Endometrial microvascular endothelial cells (primary cell): ENCODE measurements around the gene B3GNT8. TPM values are rescaled to one million over a fixed set of nuclear protein-coding genes. Genes with fewer than 3 reads are reported as not detected.
"Not testable (repeated sequence)": the region's sequence is repeated elsewhere in the genome, so short reads cannot be mapped to it uniquely, and the experiment has no call there.

Experiments
- in situ Hi-C: cut with HindIII; loops from 2 replicates; pipeline ENCODE4 v1.10.0; 2017; ENCODE audit warnings: low sequenced_read_pairs, low pct_unique_long_range_greater_than_20kb; ENCODE audit errors: inconsistent ontology term
- total RNA-seq: library from RNA; depleted of rRNA; stranded (reverse); fragments of >200 nt; gene quantifications from one replicate; pipeline ENCODE4 v1.2.3, GENCODE V29; 2015; ENCODE audit errors: inconsistent ontology term

The B3GNT8 gene
- total RNA-seq, 1 donor from 2014 or later = 2.3 TPM

- in situ Hi-C loops = no loop called here
These were observed 12.5 kb upstream of the B3GNT8 start, which contains the start of gene DMAC2 for GRCh38 chr19:41439441-41440222. Gene DMAC2, minus strand, starts transcription at chr19:41439912. Its CDS starts 13 bp downstream, at chr19:41439899.

DNA sequence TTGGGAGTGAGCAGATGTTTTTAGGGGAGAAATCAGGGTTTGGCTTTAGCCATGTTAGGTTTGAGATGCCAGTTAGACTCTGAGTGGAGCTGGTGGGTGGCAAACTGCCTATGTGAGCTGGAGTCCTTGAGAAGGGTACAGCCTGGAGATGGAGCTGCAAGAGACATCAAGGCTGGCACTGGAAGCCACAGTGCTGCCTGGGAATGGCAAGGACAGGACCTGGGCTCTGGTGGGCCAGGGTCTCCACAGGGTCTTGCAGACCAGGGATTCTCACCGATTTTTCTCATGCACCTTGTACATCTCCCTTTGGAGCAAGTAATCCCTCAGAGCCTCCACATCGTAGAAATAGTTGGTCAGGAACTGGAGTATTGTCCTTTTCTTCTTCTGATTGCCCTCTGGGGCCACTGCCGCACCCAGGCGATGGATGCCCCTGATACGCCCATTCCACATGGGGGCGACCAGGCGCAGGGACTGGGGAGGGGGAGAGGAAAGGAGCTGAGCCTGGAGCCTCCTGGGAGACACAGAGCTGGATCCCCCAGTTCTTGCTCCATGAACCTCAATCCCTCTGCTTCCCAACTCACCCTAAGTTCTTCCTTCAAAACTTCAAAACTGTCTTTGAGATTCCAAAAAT lies 10.9 kb upstream of the B3GNT8 start:
- in situ Hi-C loops = no loop called here

DNA sequence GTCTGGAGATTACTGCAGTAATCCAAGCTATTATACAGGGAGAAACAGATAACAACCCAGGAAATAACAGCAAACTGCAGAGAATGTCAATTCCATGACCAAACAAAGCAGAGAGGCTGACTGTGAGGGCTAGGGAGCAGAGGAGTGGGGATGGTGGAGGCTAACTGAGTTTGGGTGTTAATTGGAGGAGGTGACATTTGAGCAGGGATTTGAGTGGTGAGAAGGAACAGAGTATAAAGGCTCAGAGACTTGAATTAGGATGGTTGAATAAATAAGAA lies 9.4 kb upstream of the B3GNT8 start:
- in situ Hi-C loops = no loop called here

DNA sequence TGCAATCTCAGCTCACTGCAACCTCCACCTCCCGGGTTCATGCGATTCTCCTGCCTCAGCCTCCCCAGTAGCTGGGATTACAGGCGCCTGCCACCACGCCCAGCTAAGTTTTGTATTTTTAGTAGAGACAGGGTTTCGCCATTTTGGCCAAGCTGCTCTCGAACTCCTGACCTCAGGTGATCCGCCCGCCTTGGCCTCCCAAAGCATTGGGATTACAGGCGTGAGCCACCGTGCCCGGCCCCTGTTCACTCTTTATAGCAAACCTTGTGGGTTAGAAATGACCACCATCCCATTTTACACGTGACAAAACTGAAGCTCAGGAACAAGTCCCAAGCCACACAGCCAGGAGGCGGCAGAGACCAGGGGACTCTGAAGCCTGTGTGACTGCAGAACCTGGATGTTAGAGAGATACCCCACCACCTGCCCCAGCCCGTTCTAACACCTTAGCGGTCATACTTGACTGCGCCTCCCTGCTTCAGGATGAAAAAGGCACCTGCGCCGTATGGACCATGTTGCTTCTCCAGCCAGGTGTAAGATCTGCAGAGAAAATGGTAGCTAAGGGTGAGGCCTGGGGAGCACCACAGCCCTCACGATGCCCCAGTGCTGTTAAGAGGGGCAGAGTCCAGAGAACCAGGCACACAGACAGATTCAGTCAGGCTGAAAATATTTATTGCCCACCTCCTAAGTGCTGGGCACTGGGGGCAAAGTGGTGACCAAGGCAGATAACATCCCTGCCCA lies 8.9 kb upstream of the B3GNT8 start:
- in situ Hi-C loops = no loop called here

DNA sequence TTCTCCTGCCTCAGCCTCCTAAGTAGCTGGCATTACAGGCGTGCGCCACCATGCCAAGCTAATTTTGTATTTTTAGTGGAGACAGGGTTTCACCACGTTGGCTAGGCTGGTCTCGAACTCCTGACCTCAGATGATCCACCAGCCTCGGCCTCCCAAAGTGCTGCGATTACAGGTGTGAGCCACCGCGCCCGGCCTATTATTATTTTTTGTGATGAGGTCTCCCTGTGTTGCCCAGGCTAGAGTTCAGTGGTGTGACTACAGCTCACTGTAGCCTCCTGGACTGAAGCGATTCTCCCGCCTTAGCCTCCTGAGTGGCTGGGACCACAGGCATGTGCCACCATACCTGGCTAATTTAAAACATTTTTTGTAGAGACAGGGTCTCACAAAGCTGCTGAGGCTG lies 8.2 kb upstream of the B3GNT8 start:
- in situ Hi-C loops = not testable (repeated sequence)

DNA sequence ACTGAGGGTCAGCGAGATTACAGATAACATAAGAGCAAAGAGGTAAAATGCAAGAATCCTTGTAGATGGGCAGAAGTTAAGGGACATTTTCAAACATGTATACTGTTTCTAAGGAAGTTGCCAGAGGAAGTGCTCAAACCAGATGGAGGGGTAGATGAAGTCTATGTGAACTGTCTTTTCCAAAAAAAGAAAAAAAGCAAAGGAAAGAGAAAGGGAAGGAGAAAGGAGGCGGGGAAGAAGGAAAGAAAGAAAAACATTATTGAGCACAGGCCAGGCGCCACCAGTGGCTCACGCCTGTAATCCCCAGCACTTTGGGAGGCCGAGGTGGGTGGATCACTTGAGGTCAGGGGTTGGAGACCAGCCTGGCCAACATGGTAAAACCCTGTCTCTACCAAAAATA lies 7.3 kb upstream of the B3GNT8 start:
- in situ Hi-C loops = no loop called here

GRCh38 chr19:41433171-41433570 lies 6.0 kb upstream of the B3GNT8 start:
- in situ Hi-C loops = no loop called here

- in situ Hi-C loops = no loop called here
These were observed 4.5 kb upstream of the B3GNT8 start for GRCh38 chr19:41431426-41432386.

DNA sequence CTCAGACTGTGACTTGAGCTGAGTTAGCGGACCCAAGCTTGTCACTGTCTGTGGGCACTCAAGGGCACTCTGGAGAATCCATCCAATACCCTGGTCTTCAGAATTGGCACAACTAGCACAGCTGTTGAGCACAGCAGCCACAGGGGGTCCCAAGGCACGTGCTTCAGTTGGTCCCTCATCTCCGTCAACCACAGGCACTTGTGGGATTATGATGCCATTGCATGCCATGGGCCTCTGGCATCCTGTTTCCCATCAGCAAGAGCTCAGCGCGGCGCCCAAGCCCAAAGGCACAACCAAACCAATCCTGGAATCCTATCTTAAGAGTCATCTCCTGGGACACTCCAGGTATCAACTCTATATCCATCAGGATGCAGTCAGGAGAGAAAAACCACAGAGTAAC lies 3.7 kb upstream of the B3GNT8 start:
- in situ Hi-C loops = no loop called here

DNA sequence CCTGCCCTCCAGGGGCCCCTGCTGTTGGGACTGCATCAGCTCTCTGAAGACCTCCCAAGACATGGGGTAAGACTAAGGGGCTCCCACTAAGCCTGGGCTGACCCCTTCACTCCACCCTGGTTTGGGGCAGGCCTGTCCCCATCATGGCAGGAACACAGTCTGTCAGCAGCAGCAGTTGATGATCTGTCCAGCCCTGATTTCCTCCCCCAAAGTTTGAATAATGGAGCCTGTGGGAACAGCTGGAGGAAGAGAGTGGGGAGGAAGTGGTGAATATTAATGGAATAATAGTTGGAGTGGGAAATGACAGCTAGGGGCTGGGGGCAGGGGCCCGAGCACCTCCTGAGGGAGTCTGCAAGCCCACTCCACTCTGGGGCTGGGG lies 1.3 kb upstream of the B3GNT8 start:
- in situ Hi-C loops = no loop called here

DNA sequence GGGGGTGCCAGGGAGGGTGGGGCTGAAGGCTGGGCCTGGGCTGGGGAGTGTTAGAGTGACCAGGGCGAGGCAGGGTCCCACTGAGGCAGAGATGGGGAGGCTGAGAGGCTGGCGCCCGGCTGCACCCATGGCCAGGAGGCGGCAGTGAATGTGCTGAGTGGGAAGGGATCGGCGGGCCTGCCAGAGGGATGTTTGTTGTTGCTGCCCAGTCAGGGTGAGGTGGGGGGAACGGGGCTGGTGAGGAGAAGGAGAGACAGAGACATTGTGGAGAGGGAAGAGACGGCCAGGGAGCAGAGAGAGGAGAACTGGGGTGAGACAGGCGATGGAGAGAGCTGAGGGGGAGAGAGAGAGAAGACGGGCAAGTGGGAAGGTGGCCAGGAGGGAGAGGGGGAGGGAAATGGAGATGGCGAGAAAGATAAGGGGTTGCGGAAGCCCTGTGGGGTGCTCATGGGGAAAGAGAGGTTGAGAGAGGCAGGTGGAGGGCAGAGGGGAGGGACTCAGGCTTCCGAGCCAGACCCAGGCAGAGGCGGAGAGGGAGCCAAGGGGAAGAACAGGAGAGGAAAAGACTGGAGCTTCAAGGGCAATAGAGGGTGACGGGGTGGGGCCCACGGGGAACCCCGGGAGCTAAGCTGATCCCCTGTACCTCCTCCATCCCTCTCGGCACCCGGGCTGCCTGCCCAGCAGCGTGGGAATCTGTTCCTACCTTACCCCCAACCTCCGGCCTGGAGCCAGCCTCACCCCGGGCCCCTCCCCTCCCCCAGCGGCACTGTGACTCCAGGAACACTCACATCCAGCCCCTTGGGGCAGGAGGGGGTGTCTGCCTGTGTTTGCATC lies 690 bp upstream of the B3GNT8 start:
- in situ Hi-C loops = no loop called here

GRCh38 chr19:41426116-41426841 lies 895 bp downstream of the B3GNT8 start:
- in situ Hi-C loops = no loop called here

DNA sequence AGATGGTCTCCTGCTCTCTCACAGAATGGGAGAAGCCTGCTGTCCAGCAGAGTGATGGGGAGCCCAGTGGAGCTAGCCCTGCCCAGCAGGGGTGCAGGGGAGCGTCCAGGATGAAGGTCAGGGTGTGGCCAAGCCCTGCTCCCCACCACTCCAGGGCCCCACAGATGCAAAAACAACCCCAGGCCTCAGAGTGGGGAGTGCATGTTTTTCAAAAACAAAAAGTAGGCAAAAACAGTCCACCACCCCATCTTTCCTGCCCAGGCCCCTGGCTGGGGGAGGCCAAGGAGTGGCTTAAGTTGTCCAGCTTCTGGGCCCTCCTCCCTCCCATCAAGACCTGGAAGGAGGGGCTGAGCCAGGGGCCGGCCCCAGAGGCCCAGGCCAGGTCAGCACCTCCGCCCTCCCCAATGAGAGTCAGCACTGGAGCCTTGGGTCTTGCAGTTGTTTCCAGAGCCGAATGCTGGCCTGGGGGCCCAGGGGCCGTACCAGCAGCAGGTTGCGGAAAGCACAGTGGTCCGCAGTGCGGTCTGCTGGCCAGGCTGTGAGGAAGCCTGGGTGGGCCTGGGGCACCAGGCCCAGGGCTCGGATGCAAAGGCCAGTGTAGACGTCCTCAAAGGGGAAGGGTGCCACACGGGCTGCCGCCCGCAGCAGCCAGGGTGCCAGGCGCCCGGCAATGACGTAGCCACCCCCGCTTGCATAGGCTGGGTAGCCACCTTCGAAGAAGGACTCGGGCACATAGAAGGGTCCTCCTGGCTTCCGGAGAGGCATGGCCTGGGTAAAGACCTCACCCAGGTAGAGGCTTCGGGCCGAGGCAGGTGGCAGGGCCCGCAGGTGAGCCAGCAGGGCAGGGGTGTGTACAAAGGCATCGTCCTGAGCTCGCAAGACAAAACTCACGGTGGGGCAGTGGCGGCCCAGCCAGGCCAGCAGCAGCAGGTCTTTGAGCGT lies 1.7 kb downstream of the B3GNT8 start:
- in situ Hi-C loops = no loop called here

GRCh38 chr19:41424335-41425173 lies 2.6 kb downstream of the B3GNT8 start:
- in situ Hi-C loops = loop anchor here (25.0 kb wide), 1 partner anchor 138 kb away; no protein-coding TSS in a partner anchor

GRCh38 chr19:41422955-41423354 lies 4.2 kb downstream of the B3GNT8 start:
- in situ Hi-C loops = loop anchor here (25.0 kb wide), 1 partner anchor 139 kb away; no protein-coding TSS in a partner anchor

DNA sequence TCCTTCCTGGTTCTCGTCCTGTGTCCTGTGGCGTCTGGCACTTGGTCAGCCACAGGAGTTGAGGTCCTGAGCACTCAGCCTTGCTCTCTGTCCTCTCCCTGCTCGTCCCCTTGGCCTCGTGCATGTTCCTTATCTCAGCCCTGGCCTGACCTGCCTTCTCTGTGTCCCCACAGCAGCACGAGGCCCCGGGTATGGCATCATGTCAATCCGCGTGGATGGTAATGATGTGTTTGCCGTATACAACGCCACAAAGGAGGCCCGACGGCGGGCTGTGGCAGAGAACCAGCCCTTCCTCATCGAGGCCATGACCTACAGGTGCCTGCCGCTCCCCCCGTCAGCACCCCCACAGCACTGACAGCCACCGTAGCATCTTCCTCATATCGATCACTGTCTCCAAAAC lies 4.7 kb downstream of the B3GNT8 start:
- in situ Hi-C loops = loop anchor here (25.0 kb wide), 1 partner anchor 140 kb away; no protein-coding TSS in a partner anchor
